ENCODE results near the gene SKIDA1.

DNA sequence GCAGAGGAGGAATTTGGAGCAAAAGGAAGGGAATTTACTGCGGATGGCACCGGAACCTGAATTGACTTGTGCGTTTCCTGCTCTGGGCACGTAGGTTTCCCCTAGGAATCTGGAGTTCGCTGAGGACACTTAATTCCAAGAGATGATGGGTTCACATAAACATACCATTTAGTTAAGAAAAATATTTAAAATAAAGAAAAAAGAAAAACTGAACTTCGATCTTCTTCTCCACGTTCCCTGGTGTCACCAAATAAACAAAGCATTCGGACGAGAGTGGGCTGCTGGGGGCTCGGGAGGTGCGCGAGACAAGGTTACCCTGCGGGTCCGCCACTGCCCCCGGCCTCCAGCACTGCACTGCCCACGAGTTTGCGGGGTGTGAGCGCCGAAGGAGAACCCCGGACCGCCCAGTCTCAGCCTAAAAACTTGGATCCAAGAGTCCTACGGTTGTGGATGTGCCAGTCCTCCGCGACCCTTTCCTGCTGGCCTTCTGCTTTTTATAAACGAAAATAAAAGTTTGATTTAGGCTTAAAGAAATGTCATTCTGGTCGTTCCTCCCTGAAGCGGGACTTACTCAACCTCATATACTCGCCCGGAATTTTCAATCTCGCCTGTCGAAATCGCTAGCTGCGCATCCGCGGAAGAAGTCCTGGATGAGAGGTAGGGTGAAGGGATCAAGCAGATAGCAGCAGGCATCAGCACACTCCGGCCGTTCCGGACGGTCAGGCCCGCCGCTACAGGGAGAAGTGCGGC is 30.3 kb downstream of the SKIDA1 start:
- TF ChIP-seq CTCF (IDR thresholded peaks at IDR 0.05) (no peak), POLR2AphosphoS5 (IDR thresholded peaks at IDR 0.05; ENCODE audit: low read depth, low read length) (no peak), REST (IDR thresholded peaks at IDR 0.05; ENCODE audit: insufficient read depth in 1 of 2, low read depth in 2 of 2, low read length in 1 of 2) (no peak), SIN3A (IDR thresholded peaks at IDR 0.05; ENCODE audit: borderline replicate concordance, insufficient read depth, low read depth, low read length) (no peak), TCF7L2 (IDR thresholded peaks at IDR 0.05; ENCODE audit: low read depth, low read length) (no peak)
